Trophoblast cell (in vitro differentiated cells and primary cell): Measurements from ENCODE around the gene VPS45.
"Not testable (repeated sequence)": the region's sequence is repeated elsewhere in the genome, so short reads cannot be mapped to it uniquely, and the experiment has no call there.

Experiments
- DNase-seq, 2 donors: peaks; one replicate each; pipeline ENCODE4 v3.0.0-alpha.2; 2016
- H2AFZ ChIP-seq: 2 replicates; pipeline ENCODE4 v1.6.1; 2013; ENCODE audit warnings: low read length, moderate library complexity, mild to moderate bottlenecking; ENCODE audit not compliant: insufficient read depth, poor library complexity
- H2AK5ac ChIP-seq: 2 replicates; pipeline ENCODE4 v1.6.1; 2013; ENCODE audit warnings: mild to moderate bottlenecking, low read length
- H2BK120ac ChIP-seq: 2 replicates; pipeline ENCODE4 v1.6.1; 2013; ENCODE audit warnings: low read length, mild to moderate bottlenecking, moderate library complexity; ENCODE audit not compliant: insufficient read depth, poor library complexity
- H2BK12ac ChIP-seq: 2 replicates; pipeline ENCODE4 v1.6.1; 2013; ENCODE audit warnings: mild to moderate bottlenecking, low read length, moderate library complexity
- H2BK5ac ChIP-seq: 2 replicates; pipeline ENCODE4 v1.6.1; 2013; ENCODE audit warnings: low read length, low read depth, moderate library complexity, mild to moderate bottlenecking; ENCODE audit not compliant: poor library complexity
- H3K14ac ChIP-seq: 2 replicates; pipeline ENCODE4 v1.6.1; 2013; ENCODE audit warnings: mild to moderate bottlenecking, low read length
- H3K18ac ChIP-seq: 2 replicates; pipeline ENCODE4 v1.6.1; 2013; ENCODE audit warnings: mild to moderate bottlenecking, low read length
- H3K23ac ChIP-seq: 2 replicates; pipeline ENCODE4 v1.6.1; 2013; ENCODE audit warnings: low read length
- H3K27ac ChIP-seq: 2 replicates; pipeline ENCODE4 v1.5.1; 2013; ENCODE audit warnings: low read depth, mild to moderate bottlenecking, inconsistent platforms, low read length, moderate library complexity
- H3K27me3 ChIP-seq: 2 replicates; pipeline ENCODE4 v1.6.1; 2013; ENCODE audit warnings: inconsistent platforms, mild to moderate bottlenecking, low read length, moderate library complexity; ENCODE audit not compliant: insufficient read depth
- H3K36me3 ChIP-seq, 2 experiments: 1 replicate in 1 of 2; 2 replicates in 1 of 2; pipeline ENCODE4 v1.6.1; 2013; ENCODE audit warnings: low read length in 2 of 2, mild to moderate bottlenecking in 2 of 2, moderate library complexity in 1 of 2; ENCODE audit not compliant: insufficient read depth in 2 of 2, control insufficient read depth in 1 of 2
- H3K4ac ChIP-seq: 2 replicates; pipeline ENCODE4 v1.6.1; 2013; ENCODE audit warnings: low read depth, mild to moderate bottlenecking, low read length, moderate library complexity
- H3K4me1 ChIP-seq, 2 experiments: 1 replicate in 1 of 2; 2 replicates in 1 of 2; pipeline ENCODE4 v1.6.1; 2013; ENCODE audit warnings: low read length in 2 of 2, mild to moderate bottlenecking in 2 of 2, moderate library complexity in 1 of 2; ENCODE audit not compliant: insufficient read depth in 2 of 2, control insufficient read depth in 1 of 2
- H3K4me2 ChIP-seq: 2 replicates; pipeline ENCODE4 v1.6.1; 2013; ENCODE audit warnings: inconsistent platforms, mild to moderate bottlenecking, low read length, moderate library complexity
- H3K4me3 ChIP-seq: 2 replicates; pipeline ENCODE4 v1.5.1; 2013; ENCODE audit warnings: mild to moderate bottlenecking, low read depth, low read length, inconsistent platforms
- H3K79me1 ChIP-seq: one replicate; pipeline ENCODE4 v1.6.1; 2013; ENCODE audit warnings: low read length
- H3K79me2 ChIP-seq: 2 replicates; pipeline ENCODE4 v1.6.1; 2013; ENCODE audit warnings: low read length, mild to moderate bottlenecking; ENCODE audit not compliant: control insufficient read depth, insufficient read depth, poor library complexity
- H3K9ac ChIP-seq: 2 replicates; pipeline ENCODE4 v1.6.1; 2013; ENCODE audit warnings: mild to moderate bottlenecking, low read length
- H3K9me3 ChIP-seq: 2 replicates; pipeline ENCODE4 v1.6.1; 2013; ENCODE audit warnings: low read depth, mild to moderate bottlenecking, control low read depth, inconsistent platforms, low read length; ENCODE audit not compliant: insufficient read depth
- H4K12ac ChIP-seq: 2 replicates; pipeline ENCODE4 v1.6.1; 2013; ENCODE audit warnings: low read depth, mild to moderate bottlenecking, low read length, moderate library complexity
- H4K8ac ChIP-seq: 2 replicates; pipeline ENCODE4 v1.6.1; 2013; ENCODE audit warnings: low read depth, mild to moderate bottlenecking, low read length, moderate library complexity
- H4K91ac ChIP-seq: one replicate; pipeline ENCODE4 v1.6.1; 2013; ENCODE audit warnings: low read depth, mild to moderate bottlenecking, low read length, moderate library complexity
- WGBS: extraction: QIAGEN DNeasy Blood & Tissue Kit; methylation state at CpG from one replicate; pipeline ENCODE4 v1.1.7; 2013; ENCODE audit warnings: missing lambda C conversion rate; ENCODE audit not compliant: insufficient read length, insufficient coverage; ENCODE audit errors: extremely low coverage; 5-methylcytosine and 5-hydroxymethylcytosine counted together

The VPS45 gene

GRCh38 chr1:150127868-150128267, 60.3 kb downstream of the VPS45 start:
- H3K4ac ChIP-seq: no peak overlapping the region
- H4K8ac ChIP-seq: no peak overlapping the region
- DNase-seq: no peak
- no peak overlapping the region for H3K14ac ChIP-seq
- no peak overlapping the region for H4K91ac ChIP-seq
- H2BK12ac ChIP-seq: no peak overlapping the region
- no peaks in the 10 kb centered on the region for H3K27me3 ChIP-seq
- H3K9me3 ChIP-seq: no peaks in the 10 kb centered on the region
- no peaks in the 10 kb centered on the region for H3K4me1 ChIP-seq
- no peak overlapping the region for H2BK5ac ChIP-seq
- no peaks in the 10 kb centered on the region for H3K79me2 ChIP-seq
- no peak overlapping the region for H3K18ac ChIP-seq
- no peak overlapping the region for H3K23ac ChIP-seq
- no peak overlapping the region for H2AK5ac ChIP-seq
- no CpG with 5 or more reads among the region's 7 CpGs for WGBS
- H3K4me2 ChIP-seq: no peak overlapping the region
- no peak overlapping the region for H3K27ac ChIP-seq
- H3K9ac ChIP-seq: no peak overlapping the region
- no peak overlapping the region for H3K4me3 ChIP-seq
- H4K12ac ChIP-seq: no peak overlapping the region
- no peaks in the 10 kb centered on the region for H3K79me1 ChIP-seq
- H2BK120ac ChIP-seq: no peak overlapping the region
- H3K36me3 ChIP-seq: no peaks in the 10 kb centered on the region
- H2AFZ ChIP-seq: no peak overlapping the region

- H3K27me3 ChIP-seq: no peaks in the 10 kb centered on the region
- no peak overlapping the region for H4K12ac ChIP-seq
- H3K9me3 ChIP-seq: no peaks in the 10 kb centered on the region
- no peaks in the 10 kb centered on the region for H3K4me1 ChIP-seq
- no peaks in the 10 kb centered on the region for H3K79me1 ChIP-seq
- DNase-seq: no peak
- no peak overlapping the region for H3K27ac ChIP-seq
- no peak overlapping the region for H3K9ac ChIP-seq
- H3K4ac ChIP-seq: no peak overlapping the region
- H2AK5ac ChIP-seq: no peak overlapping the region
- no peak overlapping the region for H2BK12ac ChIP-seq
- H4K8ac ChIP-seq: no peak overlapping the region
- WGBS: no CpG with 5 or more reads among the region's 1 CpG
- no peak overlapping the region for H2AFZ ChIP-seq
- H3K4me3 ChIP-seq: no peak overlapping the region
- no peaks in the 10 kb centered on the region for H3K79me2 ChIP-seq
- H4K91ac ChIP-seq: no peak overlapping the region
- no peak overlapping the region for H3K14ac ChIP-seq
- no peak overlapping the region for H2BK120ac ChIP-seq
- no peaks in the 10 kb centered on the region for H3K36me3 ChIP-seq
- no peak overlapping the region for H2BK5ac ChIP-seq
- no peak overlapping the region for H3K4me2 ChIP-seq
- H3K23ac ChIP-seq: no peak overlapping the region
- no peak overlapping the region for H3K18ac ChIP-seq
These were observed 64.8 kb downstream of the VPS45 start for GRCh38 chr1:150132372-150132771.

- no CpG with 5 or more reads among the region's 1 CpG for WGBS
- Histone ChIP-seq H3K18ac (no peak overlapping the region), H3K4ac (no peak overlapping the region), H3K27me3 (no peaks in the 10 kb centered on the region), H2BK12ac (no peak overlapping the region), H3K4me1 (no peaks in the 10 kb centered on the region), H3K36me3 (no peaks in the 10 kb centered on the region), H3K79me2 (no peaks in the 10 kb centered on the region), H2BK120ac (no peak overlapping the region), H3K14ac (no peak overlapping the region), H3K9ac (no peak overlapping the region), H4K8ac (no peak overlapping the region), H3K79me1 (no peaks in the 10 kb centered on the region), H3K23ac (no peak overlapping the region), H3K27ac (no peak overlapping the region), H3K4me3 (no peak overlapping the region), H4K12ac (no peak overlapping the region), H3K9me3 (no peaks in the 10 kb centered on the region), H2AFZ (no peak overlapping the region), H3K4me2 (no peak overlapping the region), H4K91ac (no peak overlapping the region), H2AK5ac (no peak overlapping the region), H2BK5ac (no peak overlapping the region)
- DNase-seq: no peak
These were observed 67.0 kb downstream of the VPS45 start for GRCh38 chr1:150134537-150134936.

- H4K91ac ChIP-seq, H3K9me3 ChIP-seq, H3K14ac ChIP-seq, H4K12ac ChIP-seq, DNase-seq, H4K8ac ChIP-seq, H3K36me3 ChIP-seq, H3K27me3 ChIP-seq, H3K23ac ChIP-seq, H2BK12ac ChIP-seq, H3K9ac ChIP-seq, H3K4me3 ChIP-seq, H2BK120ac ChIP-seq, H3K18ac ChIP-seq, H2AFZ ChIP-seq, H3K4ac ChIP-seq, H3K4me2 ChIP-seq, H3K79me2 ChIP-seq, H2AK5ac ChIP-seq, H2BK5ac ChIP-seq, H3K27ac ChIP-seq, H3K79me1 ChIP-seq, H3K4me1 ChIP-seq: not testable (repeated sequence)
- no CpG with 5 or more reads among the region's 6 CpGs for WGBS
These were observed 67.8 kb downstream of the VPS45 start for GRCh38 chr1:150135400-150135799.
